Activated CD4-positive, alpha-beta T cell treated with anti-CD3 and anti-CD28 coated beads for 1 hour (primary cell): Measurements from ENCODE around the gene CFAP20.
"Not testable (repeated sequence)": the region's sequence is repeated elsewhere in the genome, so short reads cannot be mapped to it uniquely, and the experiment has no call there.

Experiments
- DNase-seq: peaks from one replicate; pipeline ENCODE4 v3.0.0-alpha.2; 2020

CFAP20 gene

DNA sequence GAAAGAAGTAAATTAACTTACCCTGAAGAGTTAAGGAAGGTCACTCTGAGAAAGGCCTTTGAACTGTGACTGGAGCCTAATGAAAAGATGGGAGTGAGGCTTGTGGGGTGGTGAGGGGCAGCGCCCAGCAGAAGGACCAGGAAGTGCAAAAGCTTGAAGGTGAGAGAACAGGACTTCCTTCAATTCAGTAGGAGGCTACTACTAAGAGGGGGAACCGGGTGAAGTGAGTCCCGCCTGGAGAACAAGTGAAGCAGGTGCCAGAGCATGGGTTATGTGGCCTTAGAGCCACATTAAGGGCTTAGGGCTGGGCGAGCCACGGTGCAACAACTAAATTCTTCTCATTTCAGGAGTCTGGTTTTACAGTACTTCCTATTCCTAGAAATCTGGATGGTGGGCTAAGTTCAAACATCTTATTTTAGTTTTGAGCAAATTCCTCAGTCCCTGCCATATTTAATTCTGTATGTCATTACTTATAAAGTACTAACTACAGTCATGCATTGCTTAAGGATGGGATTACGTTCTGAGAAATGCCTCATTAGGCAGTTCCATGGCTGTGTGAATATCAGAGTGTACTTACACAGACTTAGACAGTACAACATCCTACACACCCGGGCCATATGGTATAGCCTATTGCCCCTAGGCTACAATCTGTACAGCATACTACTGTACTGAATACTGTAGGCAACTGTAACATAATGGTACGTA lies 5.1 kb downstream of the CFAP20 start:
- DNase-seq: no peak

DNA sequence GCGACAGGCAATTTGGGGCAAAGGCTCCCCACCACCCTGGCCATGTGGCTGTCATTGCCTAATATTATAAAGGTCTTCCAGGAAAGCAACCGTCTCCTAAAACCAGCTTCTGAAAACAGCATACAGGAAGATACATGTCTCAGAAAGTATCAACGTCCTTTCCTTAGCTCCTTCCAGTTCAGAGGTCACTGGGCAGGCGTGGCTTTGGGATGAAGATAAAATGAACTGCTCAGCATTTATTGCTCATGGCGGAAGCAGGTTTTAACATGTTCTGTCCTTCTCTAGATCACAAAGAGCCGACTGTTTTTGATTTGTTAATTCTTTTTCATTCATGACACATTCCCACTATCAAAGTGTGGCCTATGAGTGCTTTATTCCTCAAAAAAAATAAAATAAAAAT lies 8.0 kb downstream of the CFAP20 start:
- no peak for DNase-seq

DNA sequence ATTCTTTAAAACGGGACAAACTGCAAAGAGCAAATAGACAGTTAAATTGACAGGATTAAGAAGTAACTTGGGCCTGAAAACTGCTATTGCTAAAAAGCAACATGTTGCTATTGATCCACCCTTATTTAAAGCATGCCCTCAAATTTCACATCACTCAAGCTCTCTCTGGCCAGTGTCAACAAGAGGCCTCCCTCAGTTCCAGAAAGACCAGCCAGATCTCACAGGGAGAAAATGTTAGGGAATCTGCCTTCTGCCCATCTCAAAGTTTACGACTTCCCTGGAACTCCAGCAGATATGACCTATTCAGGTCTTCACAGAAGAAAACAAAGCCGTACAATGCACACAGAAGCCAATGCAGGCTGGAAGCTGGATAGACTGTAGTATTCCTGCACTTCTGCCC lies 8.9 kb downstream of the CFAP20 start:
- DNase-seq: no peak

DNA sequence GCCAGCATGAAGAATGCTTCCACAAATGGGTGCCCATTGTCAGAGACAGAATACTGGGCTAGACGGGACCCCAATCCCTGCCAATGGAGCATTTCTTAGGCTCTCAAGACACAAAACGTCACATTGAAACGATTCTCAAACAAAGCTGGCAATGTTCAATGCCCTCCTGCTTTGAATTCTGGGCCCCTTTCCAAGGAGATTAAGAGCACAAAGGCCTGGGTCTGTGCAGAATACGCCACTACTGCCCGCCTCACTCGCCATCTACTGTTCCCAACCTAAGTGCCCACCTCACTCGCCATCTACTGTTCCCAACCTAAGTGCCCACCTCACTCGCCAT lies 9.7 kb downstream of the CFAP20 start:
- no peak for DNase-seq

DNA sequence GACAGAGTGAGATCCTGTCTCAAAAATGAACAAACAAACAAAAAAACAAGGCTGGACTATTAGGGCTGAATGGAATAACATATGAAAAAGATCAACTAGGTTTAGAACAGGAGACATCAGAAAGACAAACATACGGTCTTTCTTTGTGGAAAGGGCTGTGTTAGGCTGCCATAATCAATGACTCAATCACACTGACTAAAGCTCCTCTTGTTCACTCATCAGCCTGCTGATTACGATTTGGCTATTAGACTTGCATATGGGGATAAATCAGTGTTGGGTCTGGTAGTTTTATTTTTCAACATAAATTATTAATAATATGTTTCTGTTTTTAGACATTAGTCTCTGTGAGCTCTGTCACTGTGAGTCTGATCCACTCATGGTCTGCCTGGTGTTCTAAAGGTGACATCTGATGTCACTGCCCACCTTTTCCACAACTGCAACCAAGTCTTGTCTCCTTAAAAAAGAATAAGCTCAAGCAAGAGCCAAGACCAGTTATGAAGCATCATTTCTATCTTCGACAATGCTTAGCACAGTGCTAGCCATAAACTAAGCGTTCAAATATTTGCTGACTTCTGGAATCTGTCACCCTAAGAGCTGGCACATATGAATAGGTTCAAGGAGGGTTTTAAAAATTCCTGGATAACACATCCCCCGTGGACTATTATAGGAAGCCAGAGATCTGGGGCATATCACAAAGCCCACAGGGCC lies 10.2 kb downstream of the CFAP20 start:
- DNase-seq: no peak

DNA sequence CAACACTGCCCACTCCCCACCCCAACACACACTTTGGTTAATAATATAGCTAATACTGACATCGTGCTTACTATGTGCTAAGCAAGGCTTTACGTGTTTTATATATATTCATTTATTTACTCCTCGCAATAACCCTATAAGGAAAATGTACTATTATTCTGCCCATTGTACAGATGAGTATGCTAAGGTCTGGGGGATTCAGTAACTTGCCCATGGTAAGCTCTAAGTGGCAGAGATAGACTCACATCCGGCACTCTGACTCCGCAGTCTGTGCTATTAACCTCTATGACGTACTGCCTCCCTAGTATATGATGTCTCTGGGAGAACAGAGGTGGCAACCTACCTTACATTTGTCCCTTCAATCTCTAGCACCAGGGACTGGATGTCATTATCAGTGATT lies 12.7 kb downstream of the CFAP20 start:
- DNase-seq: no peak

DNA sequence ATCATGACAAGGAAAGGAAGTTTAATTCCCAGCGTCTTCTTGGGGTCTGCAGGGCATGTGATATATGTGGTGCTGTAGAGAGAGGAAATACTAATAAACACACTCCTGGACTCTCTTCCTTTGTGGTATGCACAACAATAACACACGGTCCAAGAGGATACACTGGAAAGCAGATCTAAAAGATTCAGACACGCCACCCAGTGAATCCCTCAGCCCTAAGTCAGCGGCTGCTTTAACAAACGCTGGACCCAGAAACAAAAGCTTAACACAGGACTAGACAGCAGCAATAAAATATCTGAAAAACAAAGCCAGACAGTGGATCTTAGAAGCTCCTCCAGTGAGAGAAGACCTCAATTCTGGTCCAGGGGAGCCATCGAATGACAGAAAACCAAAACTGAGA lies 13.1 kb downstream of the CFAP20 start:
- no peak for DNase-seq

DNA sequence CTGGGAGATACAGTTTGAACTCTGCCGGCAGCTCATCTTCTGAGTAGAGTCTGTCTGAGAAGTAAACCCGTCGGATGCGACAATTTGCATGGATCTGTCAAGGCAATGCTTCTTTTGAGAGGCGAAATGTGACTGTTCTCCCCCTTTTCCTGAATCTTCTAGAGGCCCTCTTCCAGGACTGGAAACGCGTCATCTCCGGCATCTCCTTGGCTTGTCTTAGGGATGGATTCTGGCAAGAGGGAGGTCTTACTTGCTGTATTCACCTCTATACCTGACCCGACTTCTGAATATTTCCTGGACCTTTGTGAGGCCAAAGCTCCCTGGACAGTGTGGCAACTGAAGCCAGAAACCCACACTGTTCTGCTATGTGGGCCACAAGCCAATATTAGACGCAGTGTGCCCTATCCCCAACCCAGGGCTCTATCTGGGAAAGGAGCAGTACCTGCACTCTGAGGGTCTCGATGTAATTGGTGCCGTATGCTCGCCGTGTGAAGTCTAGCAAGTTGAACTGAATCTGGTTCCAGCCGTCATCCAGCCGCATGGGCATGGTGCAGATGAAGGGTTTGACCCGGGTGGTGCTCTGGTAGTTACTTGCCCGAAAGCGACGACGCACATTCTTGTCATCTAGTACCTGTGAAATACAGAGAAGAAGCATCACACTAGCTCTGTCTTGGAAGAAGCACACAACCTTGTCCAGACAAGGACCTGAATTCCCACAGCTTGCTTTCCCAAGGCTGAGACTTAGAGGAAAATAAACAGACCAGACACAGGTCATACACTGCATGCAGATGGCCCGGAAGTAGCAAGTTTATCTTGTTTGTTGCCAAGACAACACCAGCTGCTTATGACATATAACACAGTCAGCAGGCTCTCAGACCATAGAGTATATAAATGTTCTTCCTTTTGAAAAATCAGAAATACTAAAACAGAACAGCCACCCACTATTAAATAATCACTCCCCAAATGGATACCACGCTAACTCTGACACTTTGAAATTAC lies 14.1 kb downstream of the CFAP20 start:
- no peak for DNase-seq

DNA sequence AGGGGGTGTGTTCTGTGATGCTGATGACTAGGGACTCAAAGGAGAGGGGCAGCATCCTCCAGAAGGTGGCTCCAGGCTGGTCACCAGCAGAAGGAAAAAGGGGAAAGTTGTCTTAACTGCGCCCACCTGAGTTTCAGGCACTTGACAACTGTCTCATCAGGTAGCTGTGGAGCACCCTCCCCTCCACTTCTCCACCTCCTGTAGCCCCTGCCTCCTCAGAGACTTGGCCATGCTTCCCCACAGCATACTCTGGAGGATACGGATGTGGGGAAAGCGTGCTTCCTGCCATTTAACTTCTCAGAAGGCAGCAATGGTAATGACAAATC lies 17.9 kb downstream of the CFAP20 start:
- DNase-seq: no peak

DNA sequence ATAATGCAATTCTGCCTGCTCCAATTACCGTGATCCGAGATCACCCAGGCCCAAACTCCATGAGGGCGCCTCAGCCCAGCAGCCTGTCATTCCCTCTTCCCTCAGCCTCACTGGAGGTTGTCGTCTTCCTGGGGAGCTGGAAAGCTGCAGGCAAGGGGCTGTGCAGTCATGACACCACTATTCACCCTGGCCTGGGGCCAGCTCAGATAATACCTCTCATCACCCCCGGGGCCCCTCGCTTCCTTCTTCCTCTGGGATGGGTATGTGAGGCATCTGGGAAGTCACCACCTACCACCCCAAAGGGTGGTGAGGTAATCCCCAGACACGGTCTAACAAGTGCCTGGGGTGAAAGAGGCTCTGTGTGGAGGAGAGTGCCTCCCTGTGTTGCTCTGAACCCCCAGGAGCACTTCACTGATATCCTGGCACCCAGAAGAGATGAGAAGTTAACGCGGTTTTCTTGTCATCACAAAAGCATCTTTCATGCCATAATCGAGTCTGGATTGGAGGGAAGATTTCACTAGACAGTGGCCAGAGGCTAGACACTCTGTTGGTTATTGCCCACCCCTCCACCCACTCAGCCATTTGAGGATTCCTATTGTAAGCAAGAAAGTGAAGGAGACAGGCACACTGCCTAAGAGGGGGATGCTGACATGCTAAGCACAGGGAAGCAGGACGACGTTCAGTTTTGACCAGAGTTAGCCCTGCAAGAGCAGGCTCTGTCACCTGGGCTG lies 18.4 kb downstream of the CFAP20 start:
- DNase-seq: no peak

DNA sequence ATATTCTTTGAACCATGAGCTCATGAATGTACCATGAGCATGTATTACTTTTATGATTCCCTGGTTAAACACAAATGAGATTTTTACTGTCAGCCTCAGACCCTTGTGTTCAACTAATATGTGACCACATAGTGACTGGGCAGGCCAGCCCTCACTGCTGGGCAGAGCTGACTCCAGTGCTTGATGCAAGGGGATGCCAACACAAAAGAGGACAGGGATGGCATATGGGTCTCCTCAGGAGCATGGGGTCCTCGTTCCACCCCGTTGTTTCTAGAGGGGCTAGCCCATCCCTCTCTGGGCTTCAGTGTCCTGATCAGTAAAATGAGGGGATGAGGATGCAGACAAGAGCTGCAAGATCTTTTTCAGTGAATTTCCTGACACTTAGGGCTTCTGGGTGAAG lies 19.3 kb downstream of the CFAP20 start:
- DNase-seq: no peak

DNA sequence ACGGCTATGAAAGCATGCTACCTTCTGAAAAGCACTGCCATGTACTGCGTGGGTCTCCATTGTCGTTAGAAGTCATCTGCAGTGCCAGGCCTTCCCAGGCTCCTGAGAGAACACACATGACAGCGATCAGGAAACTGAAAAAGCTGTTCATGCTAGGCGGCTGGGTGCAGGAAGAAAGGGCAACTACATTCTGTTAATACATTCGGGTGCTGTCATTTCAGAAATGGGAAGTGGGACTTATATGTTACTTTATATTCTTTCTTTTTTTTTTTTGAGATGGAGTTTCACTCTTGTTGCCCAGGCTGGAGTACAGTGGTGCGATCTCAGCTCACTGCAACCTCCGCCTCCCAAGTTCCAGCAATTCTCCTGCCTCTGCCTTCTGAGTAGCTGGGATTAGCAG lies 19.9 kb downstream of the CFAP20 start:
- no peak for DNase-seq

DNA sequence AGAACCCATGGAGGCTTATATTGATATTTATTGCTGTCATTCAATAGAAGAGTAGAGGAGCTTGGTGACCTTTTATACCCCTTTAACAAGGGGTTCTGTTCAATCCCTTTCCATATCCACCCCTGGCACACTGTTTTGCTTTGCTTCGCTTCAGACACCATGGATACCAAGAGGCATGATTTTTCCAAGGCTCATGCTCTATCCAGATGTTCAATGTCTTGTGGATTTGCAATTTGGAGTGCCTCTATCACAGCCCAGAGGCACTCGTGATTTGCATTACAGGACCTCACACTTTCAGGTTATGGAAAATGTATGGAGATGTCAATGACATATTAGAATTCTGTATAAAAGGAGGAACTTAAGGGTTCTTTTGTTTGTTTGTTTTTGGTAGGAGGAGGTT lies 21.5 kb downstream of the CFAP20 start:
- DNase-seq: no peak

DNA sequence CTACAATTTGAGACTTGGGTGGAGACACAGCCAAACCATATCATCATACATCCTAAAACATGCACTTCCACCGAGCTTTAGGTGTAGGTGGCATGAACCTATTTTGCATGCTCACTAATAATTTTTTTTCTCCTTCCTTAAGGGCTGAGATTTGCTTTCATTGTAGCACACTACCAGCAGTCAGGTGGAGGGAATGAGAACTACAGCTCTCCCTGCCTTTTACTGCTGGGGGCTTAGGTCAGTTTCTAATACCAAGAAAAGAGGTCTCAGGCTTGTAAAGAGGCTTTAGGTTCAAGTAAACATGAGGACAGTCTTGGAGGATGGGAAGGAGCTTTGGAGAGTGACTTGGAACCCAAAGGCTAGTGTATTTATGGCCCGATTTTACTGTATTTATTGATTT lies 22.0 kb downstream of the CFAP20 start:
- DNase-seq: no peak

DNA sequence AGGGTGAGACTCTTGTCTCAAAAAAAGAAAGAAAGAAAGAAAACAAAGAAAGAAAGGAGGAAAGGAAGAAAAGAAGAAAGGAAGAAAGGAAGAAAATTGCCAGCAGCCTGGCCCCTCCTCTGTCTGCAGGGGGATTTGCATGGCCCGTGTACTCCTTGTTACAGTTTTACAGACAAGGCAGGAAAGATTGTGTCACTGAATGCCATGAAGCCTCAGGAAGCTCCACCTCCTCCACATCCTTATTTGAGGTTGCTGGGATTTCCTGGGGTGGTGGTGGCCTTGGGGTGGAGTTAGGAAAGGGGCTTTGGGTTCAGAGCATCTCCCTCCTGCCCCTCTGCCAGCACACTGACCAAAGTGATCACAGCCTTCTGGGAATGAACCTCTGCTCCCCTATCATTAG lies 23.6 kb downstream of the CFAP20 start:
- DNase-seq: no peak

DNA sequence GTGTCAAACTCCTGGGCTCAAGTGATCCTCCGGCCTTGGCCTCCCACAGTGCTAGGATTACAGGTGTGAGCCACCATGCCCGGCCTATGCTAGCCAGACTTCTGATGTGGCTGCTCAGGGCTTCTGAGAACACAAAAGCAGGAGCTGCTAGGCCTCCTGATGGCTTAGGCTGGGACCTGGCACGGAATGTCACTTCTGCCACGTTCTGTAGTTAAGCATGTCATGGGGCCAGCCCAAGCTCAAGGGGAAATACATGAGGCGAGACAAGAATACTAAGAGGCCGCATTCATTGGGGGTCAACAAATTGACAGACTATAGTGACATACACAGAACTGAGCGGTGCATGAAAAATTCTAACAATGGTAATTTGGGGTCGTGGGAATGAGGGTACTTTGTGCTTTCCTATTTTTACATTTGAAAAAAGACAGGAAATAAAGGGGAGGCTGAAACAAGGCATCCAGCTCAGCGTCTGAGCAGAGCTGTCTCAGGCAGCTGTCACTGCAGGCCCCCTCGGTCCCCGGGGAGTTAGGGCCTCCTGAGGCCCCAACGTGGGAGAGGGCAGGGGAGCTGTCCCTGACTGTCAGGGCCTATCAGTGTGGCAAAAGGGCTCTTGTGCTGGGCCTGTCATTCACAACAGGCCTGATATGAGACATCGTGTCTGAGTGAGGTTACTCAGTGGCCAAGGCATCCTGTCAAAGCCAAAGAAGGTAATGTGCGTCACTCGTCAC lies 26.4 kb downstream of the CFAP20 start:
- no peak for DNase-seq

DNA sequence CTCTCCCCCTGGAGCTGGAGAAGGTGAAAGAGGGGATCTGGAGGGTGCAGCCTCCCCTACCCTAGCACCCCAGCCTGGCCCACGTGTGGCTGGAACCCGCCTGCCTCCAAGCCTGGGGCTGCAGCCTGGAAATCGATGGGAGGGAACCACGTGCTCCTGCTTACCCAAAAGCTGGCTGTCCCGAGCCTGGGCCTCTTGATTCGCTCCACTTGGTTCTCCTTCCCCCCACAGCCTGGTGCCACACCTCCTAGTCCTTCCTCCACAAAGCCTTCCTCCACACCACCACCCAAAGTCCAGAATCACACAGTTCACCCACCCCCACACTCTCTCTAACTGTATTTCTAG lies 29.3 kb downstream of the CFAP20 start:
- DNase-seq: no peak

DNA sequence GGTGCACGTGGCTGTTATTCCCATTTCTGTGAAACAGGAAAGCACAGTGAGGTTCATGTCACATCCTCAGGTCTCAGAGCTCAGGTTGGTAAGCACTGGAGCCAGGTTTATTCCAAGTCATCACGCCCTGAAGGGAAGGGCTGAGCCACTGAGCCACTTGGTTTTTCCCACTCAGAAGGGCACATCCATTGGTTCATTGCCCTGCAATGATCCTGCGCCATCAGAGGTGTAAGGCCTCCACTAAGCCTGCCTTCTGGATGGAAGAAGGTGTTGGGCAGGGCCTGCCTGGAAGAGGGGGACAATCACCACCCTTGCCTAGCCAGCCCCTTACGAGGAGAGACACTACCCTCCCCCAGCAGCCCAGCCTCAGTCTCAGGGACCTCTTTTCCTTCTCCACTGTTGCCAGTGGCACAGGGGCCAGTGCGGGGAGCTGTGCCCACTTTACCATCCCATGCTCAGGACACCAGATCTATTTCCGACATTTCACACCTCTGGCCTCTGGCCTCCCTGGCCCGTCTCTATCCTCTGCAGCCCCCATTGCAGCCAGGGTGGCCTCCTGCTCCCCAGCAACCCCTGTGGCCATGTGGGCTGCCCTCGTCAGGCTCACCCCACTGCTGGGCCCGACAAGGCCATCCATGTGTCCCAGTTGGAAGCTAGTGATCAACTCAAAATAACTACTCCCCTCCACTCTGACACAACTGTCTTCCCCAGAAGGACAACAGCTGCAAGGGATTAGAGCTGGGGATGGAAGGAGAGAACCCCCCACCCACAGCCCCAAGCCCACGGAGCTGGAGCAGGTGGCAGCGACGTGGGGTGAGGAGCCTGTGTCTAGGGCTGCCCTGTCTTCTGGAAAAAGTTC lies 29.9 kb downstream of the CFAP20 start:
- no peak for DNase-seq

DNA sequence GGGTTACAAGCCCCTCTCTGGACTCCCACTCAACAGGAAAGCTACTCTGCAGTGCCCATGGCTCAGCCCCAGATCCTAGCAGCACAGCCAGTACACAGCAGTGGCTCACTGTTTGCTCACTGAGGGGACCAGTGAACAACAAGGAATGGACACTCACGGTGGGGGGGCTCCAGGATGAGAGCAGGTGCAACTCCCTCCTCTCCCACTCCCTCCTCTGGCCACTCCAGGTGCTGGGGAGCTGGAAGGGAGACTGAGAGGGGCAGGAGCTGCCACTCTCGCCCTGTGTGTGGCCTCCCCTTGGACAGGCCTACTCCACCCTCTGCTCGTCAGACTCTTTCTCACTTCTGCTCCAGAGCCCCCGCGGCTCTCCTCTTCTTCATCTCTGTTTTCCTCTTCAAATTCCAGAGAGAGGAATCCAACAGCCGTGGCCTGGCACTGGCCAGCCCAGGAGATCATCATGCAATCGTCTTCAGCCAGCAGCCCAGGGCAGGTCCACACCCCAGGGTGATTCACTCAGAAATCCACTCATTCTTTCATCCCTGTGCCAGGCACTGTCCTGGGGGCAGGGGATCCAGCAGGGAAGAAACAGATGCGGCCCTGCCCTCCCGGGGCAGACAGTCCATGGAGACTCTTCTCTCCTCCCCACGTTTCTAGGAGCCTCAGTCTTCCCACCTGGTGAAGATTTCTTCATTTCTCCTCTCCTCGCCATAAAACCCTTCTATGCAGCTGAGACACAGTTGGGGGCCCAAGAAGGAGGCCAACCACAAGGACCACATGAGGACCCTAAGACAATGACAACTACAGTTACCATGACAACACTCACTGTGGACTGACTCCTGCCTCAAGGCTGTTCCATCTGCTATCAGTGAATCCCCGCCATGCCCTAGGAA lies 30.7 kb downstream of the CFAP20 start:
- DNase-seq: no peak

DNA sequence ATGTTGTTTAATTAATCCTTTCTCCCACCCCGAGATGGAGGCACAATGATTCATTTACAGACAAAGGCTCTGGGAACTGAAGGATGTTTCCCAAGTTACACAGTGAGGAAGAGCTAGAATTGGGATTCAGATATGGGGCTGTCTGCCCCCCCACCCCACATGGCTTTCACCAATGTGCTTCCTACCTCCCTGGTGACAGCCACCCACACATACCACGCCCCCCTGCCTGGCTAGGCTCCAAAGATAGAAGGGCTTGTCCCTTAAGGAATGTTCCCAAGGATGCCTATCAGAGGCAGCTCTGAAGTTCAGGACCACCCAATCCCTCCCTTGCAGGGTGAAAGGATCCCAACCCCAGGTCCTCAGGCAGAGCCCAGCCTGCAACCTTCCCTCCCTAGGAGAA lies 32.9 kb downstream of the CFAP20 start:
- DNase-seq: no peak

DNA sequence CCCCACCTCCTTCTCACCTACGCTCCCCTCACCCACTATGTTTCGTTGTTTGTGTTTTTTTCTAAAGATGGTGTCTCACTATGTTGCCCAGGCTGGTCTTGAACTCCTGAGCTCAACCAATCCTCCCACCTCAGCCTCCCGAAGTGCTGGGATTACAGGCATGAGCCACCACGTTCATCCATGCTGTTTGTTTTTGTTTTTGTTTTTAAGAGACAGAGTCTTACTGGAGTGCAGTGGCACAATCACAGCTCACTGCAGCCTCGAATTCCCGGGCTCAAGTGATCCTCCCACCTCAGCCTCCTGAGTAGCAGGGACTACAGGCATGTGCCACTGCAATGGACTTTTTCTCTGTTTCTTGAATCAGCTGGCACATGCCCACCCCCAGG lies 33.6 kb downstream of the CFAP20 start:
- DNase-seq: not testable (repeated sequence)
